PC-3 (cell line): ENCODE results near the gene HGS.

ENCODE experiments used
- CTCF ChIP-seq: fragments of 300-600 bp; sonication (generic); conservative IDR thresholded peaks from 2 replicates; pipeline ENCODE4 v1.5.1; 2017; ENCODE audit warnings: antibody characterized with exemption, low read depth, mild to moderate bottlenecking, low read length
- EZH2 ChIP-seq: fragments of 300-600 bp; sonication (generic); IDR thresholded peaks from one replicate; pipeline ENCODE4 v1.6.1; 2017; ENCODE audit warnings: antibody characterized with exemption, mild to moderate bottlenecking, low read length; ENCODE audit not compliant: unreplicated experiment
- EZH2phosphoT487 ChIP-seq: fragments of 300-600 bp; sonication (generic); IDR thresholded peaks from 2 replicates; pipeline ENCODE4 v1.6.1; 2018; ENCODE audit warnings: mild to moderate bottlenecking, antibody characterized with exemption, low read length, borderline replicate concordance

GRCh38 chr17:81666342-81667191 lies 17.2 kb upstream of the HGS start, which contains the start of the genes CCDC137 and OXLD1:
- TF ChIP-seq CTCF (no peak), EZH2phosphoT487 (no peak), EZH2 (no peak)
